A549 (cell line): ENCODE measurements around the gene TMCC2. TPM values are rescaled to one million over a fixed set of nuclear protein-coding genes. Genes with fewer than 3 reads are reported as not detected.

Experiments
- ATAC-seq, 2 experiments: fragments of 200-7000 bp in 1 of 2; fragments of >200 bp in 1 of 2; cut with Nextera tagmentation in 1 of 2; cut with Tn5 transposase in 1 of 2; 3 replicates each; pipeline versions ENCODE4 v1.8.0 to v1.9.1; 2018 to 2020; ENCODE audit warnings: mild to moderate bottlenecking in 1 of 2, moderate library complexity in 1 of 2
- CTCF ChIA-PET: fragments of 300-600 bp; sonication (Branson Sonifier 250); formaldehyde crosslinking; extraction: SDS; loops from one replicate; lab custom pipeline; 2021; ENCODE audit warnings: antibody characterized with exemption, inconsistent platforms; lab: Yijun Ruan, JAX
- POLR2A ChIA-PET: fragments of 350-600 bp; formaldehyde crosslinking; extraction: SDS; loops from one replicate; lab custom pipeline; 2021; ENCODE audit warnings: antibody characterized with exemption, inconsistent platforms; lab: Yijun Ruan, JAX
- DNase-seq, 2 experiments: peaks; one replicate each; pipeline versions ENCODE4 v3.0.0 to v3.0.0-alpha.2; 2011 to 2016; ENCODE audit warnings: low read depth in 1 of 2, low spot score in 1 of 2
- FAIRE-seq: peaks from 2 replicates; lab custom pipeline; 2011; peaks lifted over from hg19 to GRCh38; lab: Jason Lieb, UNC
- H3K27ac ChIP-seq, 2 experiments: fragments of >200 bp; sonication (Bioruptor Twin); formaldehyde crosslinking; 3 replicates each; pipeline ENCODE4 v1.5.1; 2016 to 2017
- H3K4me1 ChIP-seq: fragments of >200 bp; sonication (Bioruptor Twin); formaldehyde crosslinking; 3 replicates; pipeline ENCODE4 v1.6.1; 2016
- H3K4me2 ChIP-seq: fragments of >200 bp; sonication (Bioruptor Twin); formaldehyde crosslinking; 3 replicates; pipeline ENCODE4 v1.6.1; 2016
- H3K4me3 ChIP-seq: fragments of >200 bp; sonication (Bioruptor Twin); formaldehyde crosslinking; 3 replicates; pipeline ENCODE4 v1.5.1; 2016
- H3K9me3 ChIP-seq: fragments of >200 bp; sonication (Bioruptor Twin); formaldehyde crosslinking; 3 replicates; pipeline ENCODE4 v1.6.1; 2016
- FOSB ChIP-seq: fragments of 250-450 bp; sonication (Bioruptor Pico); IDR thresholded peaks from 2 replicates; pipeline ENCODE4 v1.5.0; 2020; ENCODE audit warnings: mild to moderate bottlenecking, moderate library complexity
- FOSL2 ChIP-seq, 2 experiments: fragments of 450-650 bp in 1 of 2; fragments of >200 bp in 1 of 2; sonication (Bioruptor Twin) in 1 of 2; formaldehyde crosslinking; IDR thresholded peaks; 2 replicates each; pipeline versions ENCODE4 v1.5.0 to v1.6.1; 2016 to 2020; ENCODE audit warnings: mild to moderate bottlenecking in 1 of 2, moderate library complexity in 1 of 2
- HEYL ChIP-seq: fragments of 250-450 bp; sonication (Bioruptor Pico); IDR thresholded peaks from 2 replicates; pipeline ENCODE4 v1.8.0; 2021; ENCODE audit warnings: mild to moderate bottlenecking, moderate library complexity
- KDM1A ChIP-seq: fragments of 200-600 bp; sonication (generic); IDR thresholded peaks from 2 replicates; pipeline ENCODE4 v1.6.1; 2016; ENCODE audit warnings: low read depth, mild to moderate bottlenecking
- PHF8 ChIP-seq: fragments of 200-600 bp; sonication (generic); IDR thresholded peaks from 2 replicates; pipeline ENCODE4 v1.6.1; 2016; ENCODE audit warnings: low read depth, mild to moderate bottlenecking, antibody characterized with exemption, moderate library complexity, borderline replicate concordance
- RAD21 ChIP-seq, 2 experiments: fragments of >200 bp in 1 of 2; sonication (Bioruptor Twin) in 1 of 2; formaldehyde crosslinking in 1 of 2; IDR thresholded peaks in 1 of 2; conservative IDR thresholded peaks in 1 of 2; 2 replicates in 1 of 2; 3 replicates in 1 of 2; pipeline ENCODE4 v1.6.1; 2012 to 2018; ENCODE audit warnings: inconsistent platforms in 1 of 2
- RNF2 ChIP-seq: fragments of 200-600 bp; sonication (generic); IDR thresholded peaks from 2 replicates; pipeline ENCODE4 v1.6.1; 2016; ENCODE audit warnings: low read depth, mild to moderate bottlenecking, antibody characterized with exemption, moderate library complexity, borderline replicate concordance
- SMC3 ChIP-seq: fragments of >200 bp; sonication (Bioruptor Twin); formaldehyde crosslinking; IDR thresholded peaks from 3 replicates; pipeline ENCODE4 v1.6.1; 2018; ENCODE audit warnings: inconsistent platforms
- WGBS: methylation state at CpG from one replicate; pipeline ENCODE4 v1.1.6; 2017; ENCODE audit errors: missing lambda C conversion rate; 5-methylcytosine and 5-hydroxymethylcytosine counted together
- polyA plus RNA-seq, 4 experiments: library from polyadenylated mRNA; depleted of rRNA in 3 of 4; stranded (reverse); fragments of >200 nt; fragmentation: RNase III in 1 of 4; extraction: RNeasy Plus Mini Kit Qiagen cat#74134 plus additional on column Dnase treatment in 1 of 4; gene quantifications; 2 replicates in 3 of 4; 3 replicates in 1 of 4; pipeline ENCODE4 v1.2.3, GENCODE V29; 2011 to 2017
- TF ChIP-seq, protein P1 (sequence below): fragments of 250-450 bp; sonication (Bioruptor Pico); IDR thresholded peaks from 2 replicates; pipeline ENCODE4 v1.5.0; 2020; ENCODE audit warnings: low read depth, mild to moderate bottlenecking, moderate library complexity
- TF ChIP-seq, protein P2 (sequence below): fragments of 200-600 bp; sonication (generic); IDR thresholded peaks from 2 replicates; pipeline ENCODE4 v1.6.1; 2016; ENCODE audit warnings: antibody characterized with exemption, mild to moderate bottlenecking, moderate library complexity

TMCC2 gene
- polyA plus RNA-seq, 2 of the 4 experiments (the other 2 are of a cell fraction), result 1.7 to 3.2 TPM

DNA sequence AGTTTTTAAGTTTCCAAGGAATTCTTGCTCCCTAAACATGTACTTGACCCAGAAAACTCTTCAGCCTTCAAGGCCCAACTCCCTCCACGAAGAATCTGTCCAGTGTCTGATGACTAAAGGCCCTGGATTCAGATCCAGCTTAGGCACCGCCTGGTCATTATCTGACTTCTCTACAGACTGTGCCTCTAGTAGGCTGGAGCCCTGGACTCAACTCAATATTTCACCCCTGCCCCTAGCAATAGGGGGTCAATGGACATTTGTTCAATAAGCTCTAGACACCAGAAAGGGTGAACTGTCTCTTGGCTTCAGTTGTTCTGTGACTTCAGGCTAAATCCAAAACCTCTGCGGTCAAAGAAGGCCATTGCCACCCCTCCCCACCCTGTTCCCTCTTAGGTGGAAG, 59.3 kb downstream of the TMCC2 start (continued):
- TF ChIP-seq HEYL (CRISPR knock-in tag) (no peak), FOSL2 (IDR thresholded peaks at IDR 0.05) (no peak), FOSL2 (CRISPR knock-in tag; IDR thresholded peaks at IDR 0.05) (no peak)

DNA sequence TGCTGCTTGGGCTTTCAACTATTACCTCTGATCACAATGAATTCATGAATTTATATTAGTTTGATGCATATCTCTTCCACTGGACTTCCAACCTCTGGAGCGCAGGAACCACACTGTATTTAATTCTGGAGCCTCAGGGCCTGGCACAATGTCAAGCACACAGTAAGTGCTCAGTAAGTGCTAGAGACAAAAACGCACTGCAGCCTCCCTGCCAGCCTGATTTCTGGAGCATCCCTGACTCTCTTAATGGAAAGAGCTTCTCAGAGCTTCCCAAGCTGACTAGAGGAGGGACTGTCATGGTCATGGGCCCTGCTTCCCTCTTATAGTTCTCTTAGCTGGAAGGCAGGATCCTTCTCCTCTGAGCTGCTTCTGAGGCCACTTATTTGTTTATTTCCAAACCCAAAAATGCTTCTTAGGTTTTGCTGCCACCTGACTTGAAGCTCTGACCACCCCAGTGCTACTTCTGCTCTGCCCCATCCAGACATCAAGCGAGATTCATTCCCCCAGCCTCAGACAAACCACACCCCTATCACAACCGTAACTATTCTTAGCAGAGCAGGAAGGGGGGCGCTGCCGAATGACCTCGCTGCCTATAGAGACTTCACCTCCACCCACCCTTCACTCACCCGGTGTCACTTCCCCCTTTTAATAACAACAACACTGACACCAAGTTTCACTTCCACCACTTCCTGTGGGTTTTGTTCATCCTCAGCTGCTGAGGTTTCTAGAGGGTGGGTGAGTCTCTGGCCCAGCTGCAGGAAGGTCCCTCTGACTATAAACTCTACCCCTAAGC, 60.2 kb downstream of the TMCC2 start:
- ChIA-PET CTCF (interaction anchor here (9.9 to 89.2 kb wide), 2 partner anchors 13 to 37 kb away, joined by 161 to 3627 read pairs; partner anchors contain the start of genes KLHDC8A and NUAK2), POLR2A (interaction anchor here (4.2 kb wide), 1 partner anchor 11 kb away, joined by 49 read pairs; no protein-coding TSS in a partner anchor)
- 48% methylated on average over 8 of the region's 8 CpGs for WGBS
- Histone ChIP-seq H3K4me1 (peaks cover 72% of the 10 kb centered on the region), H3K4me2 (peak overlapping the region; percentile 43), H3K27ac (peak overlapping the region; percentile 99 to 100), H3K9me3 (no peaks in the 10 kb centered on the region), H3K4me3 (no peak overlapping the region)
- no peak for FAIRE-seq
- DNase-seq, result no peak
- no peak for ATAC-seq
- peak; percentile 26; the same call in 1 of the 2 replicates for TF ChIP-seq KDM1A
- TF ChIP-seq RAD21 (conservative IDR thresholded peaks at IDR 0.05 in 1 of 2, IDR thresholded peaks at IDR 0.05 in 1 of 2), result no peak

DNA sequence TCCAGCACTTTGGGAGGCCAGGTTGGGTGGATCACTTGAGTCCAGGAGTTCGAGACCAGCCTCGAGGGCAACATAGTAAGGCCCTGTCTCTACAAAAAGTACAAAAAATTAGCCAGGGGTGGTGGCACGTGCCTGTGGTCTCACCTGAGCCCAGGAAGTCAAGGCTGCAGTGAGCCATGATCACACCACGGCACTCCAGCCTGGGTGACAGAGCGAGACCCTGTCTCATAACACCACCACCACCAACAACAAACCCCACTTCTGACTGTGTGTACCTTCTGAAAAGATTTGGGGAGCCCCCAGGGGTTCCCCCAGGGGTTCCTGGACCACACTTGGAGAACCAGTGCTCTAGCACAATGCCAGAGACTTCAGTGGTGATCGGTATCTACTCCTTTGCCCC, 63.9 kb downstream of the TMCC2 start:
- whole genome bisulfite sequencing, result 85% methylated on average over 6 of the region's 6 CpGs
- no peak overlapping the region for H3K4me2 ChIP-seq
- FAIRE-seq, result no peak
- POLR2A ChIA-PET, result no interaction called here
- peak overlapping the region; percentile 98 to 99 for H3K27ac ChIP-seq
- H3K9me3 ChIP-seq, result no peaks in the 10 kb centered on the region
- TF ChIP-seq SMC3 (no peak), PHF8 (no peak), FOSB (CRISPR knock-in tag) (no peak), RNF2 (no peak)
- H3K4me3 ChIP-seq, result no peak overlapping the region
- CTCF ChIA-PET, result interaction anchor here (67.1 to 89.2 kb wide), 2 partner anchors 2 to 33 kb away, joined by 3627 read pairs; partner anchors contain the start of genes KLHDC8A and NUAK2
- no peak for ATAC-seq
- DNase-seq, result no peak
- H3K4me1 ChIP-seq, result peaks cover 73% of the 10 kb centered on the region

DNA sequence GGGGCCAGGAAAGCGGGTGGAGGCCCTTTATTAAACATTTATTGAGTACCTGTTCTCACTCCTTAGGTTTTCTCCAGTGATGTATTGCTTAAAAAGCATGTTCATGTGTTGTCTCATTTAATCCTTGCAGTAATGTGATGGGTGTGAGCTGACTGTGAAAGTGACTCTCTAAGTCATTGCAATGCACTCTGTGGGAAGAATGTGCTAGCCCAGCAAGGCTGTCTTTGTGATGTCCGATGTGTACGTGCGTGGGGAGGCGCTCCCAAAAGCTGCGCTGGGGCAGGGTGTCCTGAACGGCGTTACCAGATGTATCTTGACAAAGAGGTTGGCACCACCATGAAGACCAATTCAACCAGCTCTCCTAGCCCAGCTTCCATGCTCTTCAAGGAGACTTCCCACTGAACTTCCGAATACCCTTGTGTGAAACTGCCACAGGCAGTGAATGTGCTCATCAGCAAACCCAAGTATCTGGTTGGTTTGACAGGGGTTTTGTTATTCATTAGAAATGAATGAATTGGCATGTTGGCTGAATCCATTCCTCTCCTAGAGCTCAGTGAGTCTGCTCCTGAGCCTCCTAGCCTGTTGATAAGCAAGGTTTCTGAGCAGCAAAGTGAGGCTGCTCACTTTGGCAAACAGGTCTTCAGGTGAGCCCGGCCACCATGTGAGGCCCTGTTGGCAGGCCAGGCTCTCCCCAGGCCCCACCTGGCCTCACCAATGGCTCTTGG, 65.8 kb downstream of the TMCC2 start:
- ChIA-PET CTCF (interaction anchor here (1.6 to 89.2 kb wide), 4 partner anchors 4 to 231 kb away, joined by 3 to 3627 read pairs (median 1816); partner anchors contain the start of genes KLHDC8A and NUAK2), POLR2A (interaction anchor here (0.6 to 2.5 kb wide), 4 partner anchors 8 to 28 kb away, joined by 3 to 19 read pairs (median 10); partner anchors contain the start of gene NUAK2)
- TF ChIP-seq, protein P1, sequence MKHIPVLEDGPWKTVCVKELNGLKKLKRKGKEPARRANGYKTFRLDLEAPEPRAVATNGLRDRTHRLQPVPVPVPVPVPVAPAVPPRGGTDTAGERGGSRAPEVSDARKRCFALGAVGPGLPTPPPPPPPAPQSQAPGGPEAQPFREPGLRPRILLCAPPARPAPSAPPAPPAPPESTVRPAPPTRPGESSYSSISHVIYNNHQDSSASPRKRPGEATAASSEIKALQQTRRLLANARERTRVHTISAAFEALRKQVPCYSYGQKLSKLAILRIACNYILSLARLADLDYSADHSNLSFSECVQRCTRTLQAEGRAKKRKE (CRISPR knock-in tag), result peak; percentile 72; the same call in 1 of the 2 replicates
- TF ChIP-seq, protein P2, sequence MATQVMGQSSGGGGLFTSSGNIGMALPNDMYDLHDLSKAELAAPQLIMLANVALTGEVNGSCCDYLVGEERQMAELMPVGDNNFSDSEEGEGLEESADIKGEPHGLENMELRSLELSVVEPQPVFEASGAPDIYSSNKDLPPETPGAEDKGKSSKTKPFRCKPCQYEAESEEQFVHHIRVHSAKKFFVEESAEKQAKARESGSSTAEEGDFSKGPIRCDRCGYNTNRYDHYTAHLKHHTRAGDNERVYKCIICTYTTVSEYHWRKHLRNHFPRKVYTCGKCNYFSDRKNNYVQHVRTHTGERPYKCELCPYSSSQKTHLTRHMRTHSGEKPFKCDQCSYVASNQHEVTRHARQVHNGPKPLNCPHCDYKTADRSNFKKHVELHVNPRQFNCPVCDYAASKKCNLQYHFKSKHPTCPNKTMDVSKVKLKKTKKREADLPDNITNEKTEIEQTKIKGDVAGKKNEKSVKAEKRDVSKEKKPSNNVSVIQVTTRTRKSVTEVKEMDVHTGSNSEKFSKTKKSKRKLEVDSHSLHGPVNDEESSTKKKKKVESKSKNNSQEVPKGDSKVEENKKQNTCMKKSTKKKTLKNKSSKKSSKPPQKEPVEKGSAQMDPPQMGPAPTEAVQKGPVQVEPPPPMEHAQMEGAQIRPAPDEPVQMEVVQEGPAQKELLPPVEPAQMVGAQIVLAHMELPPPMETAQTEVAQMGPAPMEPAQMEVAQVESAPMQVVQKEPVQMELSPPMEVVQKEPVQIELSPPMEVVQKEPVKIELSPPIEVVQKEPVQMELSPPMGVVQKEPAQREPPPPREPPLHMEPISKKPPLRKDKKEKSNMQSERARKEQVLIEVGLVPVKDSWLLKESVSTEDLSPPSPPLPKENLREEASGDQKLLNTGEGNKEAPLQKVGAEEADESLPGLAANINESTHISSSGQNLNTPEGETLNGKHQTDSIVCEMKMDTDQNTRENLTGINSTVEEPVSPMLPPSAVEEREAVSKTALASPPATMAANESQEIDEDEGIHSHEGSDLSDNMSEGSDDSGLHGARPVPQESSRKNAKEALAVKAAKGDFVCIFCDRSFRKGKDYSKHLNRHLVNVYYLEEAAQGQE, result no peak
- DNase-seq (no peak), FAIRE-seq (no peak), ATAC-seq (no peak)
- no peaks in the 10 kb centered on the region for H3K9me3 ChIP-seq
- peak overlapping the region; percentile 72 for H3K4me2 ChIP-seq
- H3K4me1 ChIP-seq, result peaks cover 71% of the 10 kb centered on the region
- H3K4me3 ChIP-seq, result no peak overlapping the region
- 85% methylated on average over 10 of the region's 10 CpGs for WGBS
- H3K27ac ChIP-seq, result peak overlapping the region; percentile 98 to 99
